PC-3 (cell line): ENCODE data around the gene PDZD2. TPM values are rescaled to one million over a fixed set of nuclear protein-coding genes. Genes with fewer than 3 reads are reported as not detected.
"Not testable (repeated sequence)": the region's sequence is repeated elsewhere in the genome, so short reads cannot be mapped to it uniquely, and the experiment has no call there.

Source experiments
- ATAC-seq: fragments of 200-7000 bp; cut with Tn5 transposase; 2 replicates; pipeline ENCODE4 v1.9.1; 2020; ENCODE audit warnings: mild to moderate bottlenecking, moderate library complexity
- BruUV-seq: library from RNA; stranded (reverse); fragments of 400-500 nt; replicated peaks from 2 replicates; lab custom pipeline; 2021; lab: Mats Ljungman, UMichigan
- CTCF ChIA-PET: fragments of 300-600 bp; sonication (Branson Sonifier 250); formaldehyde crosslinking; loops from one replicate; lab custom pipeline; 2022; ENCODE audit warnings: antibody characterized with exemption; lab: Charles Lee
- POLR2A ChIA-PET: fragments of 300-600 bp; sonication (Branson Sonifier 250); formaldehyde crosslinking; loops from one replicate; lab custom pipeline; 2022; ENCODE audit warnings: antibody characterized with exemption; ENCODE audit not compliant: unreplicated experiment; lab: Charles Lee
- DNase-seq: peaks from one replicate; pipeline ENCODE4 v3.0.0-alpha.2; 2015
- H2AFZ ChIP-seq: fragments of 300-600 bp; sonication (generic); 2 replicates; pipeline ENCODE4 v1.6.0; 2016; ENCODE audit warnings: antibody characterized with exemption, low read length
- H3F3A ChIP-seq: fragments of 300-600 bp; sonication (generic); one replicate; pipeline ENCODE4 v1.6.0; 2017; ENCODE audit warnings: antibody characterized with exemption, low read length, control low read depth, mild to moderate bottlenecking; ENCODE audit not compliant: unreplicated experiment
- H3K27ac ChIP-seq: fragments of 300-600 bp; sonication (generic); 2 replicates; pipeline ENCODE4 v1.5.1; 2016; ENCODE audit warnings: mild to moderate bottlenecking, low read length
- H3K27me3 ChIP-seq: fragments of 300-600 bp; sonication (generic); 2 replicates; pipeline ENCODE4 v1.6.1; 2016; ENCODE audit warnings: low read length, mixed read lengths
- H3K36me3 ChIP-seq: fragments of 300-600 bp; sonication (generic); 2 replicates; pipeline ENCODE4 v1.6.1; 2016; ENCODE audit warnings: low read depth, mixed run types, low read length, mixed read lengths
- H3K4me1 ChIP-seq: fragments of 300-600 bp; sonication (generic); 2 replicates; pipeline ENCODE4 v1.5.1; 2016; ENCODE audit warnings: low read length; ENCODE audit not compliant: insufficient read depth
- H3K4me2 ChIP-seq: fragments of 300-600 bp; sonication (generic); 2 replicates; pipeline ENCODE4 v1.6.0; 2016; ENCODE audit warnings: low read length
- H3K4me3 ChIP-seq: fragments of 300-600 bp; sonication (generic); 2 replicates; pipeline ENCODE4 v1.5.1; 2016; ENCODE audit warnings: mild to moderate bottlenecking, low read length, mixed read lengths
- H3K79me2 ChIP-seq: fragments of 300-600 bp; sonication (generic); 2 replicates; pipeline ENCODE4 v1.6.1; 2017; ENCODE audit warnings: low read length, mixed read lengths
- H3K9ac ChIP-seq: fragments of 300-600 bp; sonication (generic); 2 replicates; pipeline ENCODE4 v1.6.0; 2016; ENCODE audit warnings: mild to moderate bottlenecking, low read length
- H3K9me2 ChIP-seq: fragments of 300-600 bp; sonication (generic); replicated peaks from 2 replicates; pipeline ENCODE4 v1.6.1; 2016; ENCODE audit warnings: mixed run types, low read length, mixed read lengths
- H3K9me3 ChIP-seq: fragments of 300-600 bp; sonication (generic); 2 replicates; pipeline ENCODE4 v1.6.1; 2016; ENCODE audit warnings: low read length, mixed read lengths
- H4K20me1 ChIP-seq: fragments of 300-600 bp; sonication (generic); 2 replicates; pipeline ENCODE4 v1.6.1; 2016; ENCODE audit warnings: low read length, mixed read lengths
- EZH2 ChIP-seq: fragments of 300-600 bp; sonication (generic); IDR thresholded peaks from one replicate; pipeline ENCODE4 v1.6.1; 2017; ENCODE audit warnings: antibody characterized with exemption, mild to moderate bottlenecking, low read length; ENCODE audit not compliant: unreplicated experiment
- EZH2phosphoT487 ChIP-seq: fragments of 300-600 bp; sonication (generic); IDR thresholded peaks from 2 replicates; pipeline ENCODE4 v1.6.1; 2018; ENCODE audit warnings: mild to moderate bottlenecking, antibody characterized with exemption, low read length, borderline replicate concordance
- intact Hi-C: fragments of 100-400 bp; cut with micrococcal nuclease; formaldehyde crosslinking; loops from 2 replicates; pipeline ENCODE4 v1.9.0; 2023
- total RNA-seq: library from RNA; depleted of rRNA; stranded (reverse); fragments of >200 nt; gene quantifications from 2 replicates; pipeline ENCODE4 v1.2.3, GENCODE V29; 2014
- TF ChIP-seq, protein P1 (sequence below): fragments of 300-600 bp; sonication (generic); conservative IDR thresholded peaks from 2 replicates; pipeline ENCODE4 v1.5.1; 2017; ENCODE audit warnings: antibody characterized with exemption, low read depth, mild to moderate bottlenecking, low read length

The PDZD2 gene
- total RNA-seq, 1 experiment from 2014 or later: 2.0 TPM

DNA sequence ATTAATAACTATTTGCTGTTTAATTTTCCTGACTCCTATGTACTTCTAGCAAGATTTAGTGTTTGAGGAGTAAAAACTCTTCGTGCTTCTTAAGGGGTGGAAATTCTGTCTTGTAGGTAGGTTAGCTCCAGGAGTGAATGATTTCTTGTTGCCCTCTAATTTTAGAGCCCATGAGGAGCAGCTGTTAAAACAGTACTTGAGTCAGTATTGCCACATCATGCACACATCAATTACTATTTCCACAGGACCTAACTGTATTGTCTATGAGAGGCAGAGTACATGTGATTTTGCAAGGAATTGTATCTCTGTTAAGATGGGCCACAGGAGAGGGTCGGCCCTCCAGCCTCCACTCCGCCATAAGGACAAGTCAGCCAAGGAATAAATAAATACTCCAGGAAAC is 91.2 kb downstream of the PDZD2 start:
- Histone ChIP-seq H2AFZ (no peak overlapping the region), H3K9ac (no peak overlapping the region), H3K9me3 (no peaks in the 10 kb centered on the region), H3K27me3 (peaks cover 29% of the 10 kb centered on the region; the same call in 1 of the 2 replicates), H4K20me1 (no peaks in the 10 kb centered on the region), H3K9me2 (no peaks in the 10 kb centered on the region), H3K27ac (no peak overlapping the region), H3K4me2 (no peak overlapping the region), H3K36me3 (no peaks in the 10 kb centered on the region), H3K79me2 (no peaks in the 10 kb centered on the region), H3K4me3 (no peak overlapping the region), H3K4me1 (no peaks in the 10 kb centered on the region), H3F3A (no peaks in the 10 kb centered on the region)
- intact Hi-C loops: no loop called here
- no peak for DNase-seq
- POLR2A ChIA-PET: no interaction called here
- CTCF ChIA-PET: no interaction called here
- no TSS peak for BruUV-seq
- TF ChIP-seq EZH2phosphoT487 (no peak), EZH2 (no peak)
- TF ChIP-seq, protein P1, sequence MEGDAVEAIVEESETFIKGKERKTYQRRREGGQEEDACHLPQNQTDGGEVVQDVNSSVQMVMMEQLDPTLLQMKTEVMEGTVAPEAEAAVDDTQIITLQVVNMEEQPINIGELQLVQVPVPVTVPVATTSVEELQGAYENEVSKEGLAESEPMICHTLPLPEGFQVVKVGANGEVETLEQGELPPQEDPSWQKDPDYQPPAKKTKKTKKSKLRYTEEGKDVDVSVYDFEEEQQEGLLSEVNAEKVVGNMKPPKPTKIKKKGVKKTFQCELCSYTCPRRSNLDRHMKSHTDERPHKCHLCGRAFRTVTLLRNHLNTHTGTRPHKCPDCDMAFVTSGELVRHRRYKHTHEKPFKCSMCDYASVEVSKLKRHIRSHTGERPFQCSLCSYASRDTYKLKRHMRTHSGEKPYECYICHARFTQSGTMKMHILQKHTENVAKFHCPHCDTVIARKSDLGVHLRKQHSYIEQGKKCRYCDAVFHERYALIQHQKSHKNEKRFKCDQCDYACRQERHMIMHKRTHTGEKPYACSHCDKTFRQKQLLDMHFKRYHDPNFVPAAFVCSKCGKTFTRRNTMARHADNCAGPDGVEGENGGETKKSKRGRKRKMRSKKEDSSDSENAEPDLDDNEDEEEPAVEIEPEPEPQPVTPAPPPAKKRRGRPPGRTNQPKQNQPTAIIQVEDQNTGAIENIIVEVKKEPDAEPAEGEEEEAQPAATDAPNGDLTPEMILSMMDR: no peak
- ATAC-seq: no peak

DNA sequence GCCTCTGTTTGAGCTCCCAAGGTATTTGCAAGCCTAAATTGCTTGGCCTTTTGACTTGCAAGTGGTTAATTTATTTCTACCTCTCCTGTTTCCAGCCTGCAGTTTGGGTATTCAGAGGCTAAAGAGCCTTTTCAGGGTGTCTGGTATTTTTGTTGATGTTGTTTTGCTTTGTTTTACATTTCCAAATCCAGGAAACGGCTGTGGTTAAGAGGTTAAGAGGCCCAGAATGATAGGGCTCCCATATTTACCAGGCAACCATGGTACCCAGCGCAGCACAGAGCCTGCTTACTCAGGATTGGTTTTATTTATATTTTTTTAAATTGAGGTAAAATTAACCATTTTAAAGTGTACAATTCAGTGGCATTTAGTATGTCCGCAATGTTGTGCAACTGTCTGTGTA is 92.1 kb downstream of the PDZD2 start:
- TF ChIP-seq, protein P1: no peak
- no peak for TF ChIP-seq EZH2phosphoT487
- no peak for TF ChIP-seq EZH2

DNA sequence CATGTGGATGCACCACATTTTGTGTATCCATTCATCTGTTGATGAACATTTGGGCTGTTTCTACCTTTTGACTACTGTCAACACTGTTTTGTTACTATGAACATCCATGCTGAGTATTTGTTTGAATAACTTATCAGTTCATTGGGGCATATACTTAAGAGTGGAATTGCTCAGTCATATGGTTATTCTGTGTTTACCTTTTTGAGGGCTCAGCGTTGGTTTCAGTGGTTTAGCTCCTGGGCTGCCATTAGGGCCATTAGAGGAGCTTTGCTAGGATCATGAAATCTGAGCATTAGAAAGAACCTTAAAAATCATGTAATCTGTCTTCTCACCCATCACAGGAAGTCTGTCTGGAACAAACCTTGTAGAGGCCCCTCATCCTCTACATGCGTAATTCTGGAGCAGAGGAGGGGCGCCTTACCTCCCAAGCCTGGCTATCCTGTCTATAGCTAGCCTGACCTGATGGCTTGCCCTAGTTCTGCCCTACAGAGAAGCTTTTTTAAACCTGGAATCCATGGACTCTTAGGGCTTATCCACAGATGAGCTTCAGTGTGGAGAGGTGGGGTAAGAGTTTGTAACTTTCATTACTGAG is 92.9 kb downstream of the PDZD2 start:
- no peaks in the 10 kb centered on the region for H3K79me2 ChIP-seq
- no peak overlapping the region for H3K4me2 ChIP-seq
- CTCF ChIA-PET: no interaction called here
- H2AFZ ChIP-seq: no peak overlapping the region
- no peak overlapping the region for H3K27ac ChIP-seq
- BruUV-seq: no TSS peak
- TF ChIP-seq EZH2phosphoT487 (no peak), EZH2 (no peak)
- TF ChIP-seq, protein P1: no peak
- no peaks in the 10 kb centered on the region for H3K9me2 ChIP-seq
- H3K9ac ChIP-seq: no peak overlapping the region
- H3K27me3 ChIP-seq: peaks cover 30% of the 10 kb centered on the region; the same call in 1 of the 2 replicates
- H3K4me1 ChIP-seq: no peaks in the 10 kb centered on the region
- H3K4me3 ChIP-seq: no peak overlapping the region
- no peaks in the 10 kb centered on the region for H4K20me1 ChIP-seq
- intact Hi-C loops: no loop called here
- DNase-seq: no peak
- POLR2A ChIA-PET: no interaction called here
- no peaks in the 10 kb centered on the region for H3K36me3 ChIP-seq
- no peaks in the 10 kb centered on the region for H3K9me3 ChIP-seq
- no peaks in the 10 kb centered on the region for H3F3A ChIP-seq
- ATAC-seq: no peak

More for the DNA sequence above, 92.1 kb downstream of the PDZD2 start:
- ChIA-PET CTCF (no interaction called here), POLR2A (interaction anchor here (0.6 kb wide), 1 partner anchor 13 kb away, joined by 3 read pairs; no protein-coding TSS in a partner anchor)
- no peak for DNase-seq
- H3K9me3 ChIP-seq: no peaks in the 10 kb centered on the region
- H3K27me3 ChIP-seq: peaks cover 27% of the 10 kb centered on the region; the same call in 1 of the 2 replicates
- H4K20me1 ChIP-seq: no peaks in the 10 kb centered on the region
- no peak overlapping the region for H3K27ac ChIP-seq
- H3K36me3 ChIP-seq: no peaks in the 10 kb centered on the region
- ATAC-seq: no peak
- no peaks in the 10 kb centered on the region for H3K9me2 ChIP-seq
- no peak overlapping the region for H3K9ac ChIP-seq
- no peak overlapping the region for H3K4me3 ChIP-seq
- intact Hi-C loops: no loop called here
- H3K4me1 ChIP-seq: no peaks in the 10 kb centered on the region
- no peaks in the 10 kb centered on the region for H3K79me2 ChIP-seq
- H3F3A ChIP-seq: no peaks in the 10 kb centered on the region
- no TSS peak for BruUV-seq
- no peak overlapping the region for H2AFZ ChIP-seq
- no peak overlapping the region for H3K4me2 ChIP-seq

DNA sequence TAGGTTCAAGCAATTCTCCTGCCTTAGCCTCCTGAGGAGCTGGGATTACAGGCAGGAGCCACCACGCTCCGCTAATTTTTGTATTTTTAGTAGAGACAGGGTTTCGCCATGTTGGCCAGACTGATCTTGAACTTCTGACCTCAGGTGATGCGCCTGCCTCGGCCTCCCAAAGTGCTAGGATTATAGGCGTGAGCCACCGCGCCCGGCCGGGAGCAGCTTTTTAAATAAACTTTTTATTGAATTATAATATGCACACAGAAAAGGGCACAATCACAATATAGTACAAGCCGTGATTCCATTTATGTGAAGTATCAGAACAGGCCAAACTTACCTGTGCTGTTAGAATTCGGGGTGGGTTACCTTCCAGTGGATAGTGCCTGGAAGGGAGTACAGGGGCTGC is 93.9 kb downstream of the PDZD2 start:
- H3K4me2 ChIP-seq, H4K20me1 ChIP-seq, intact Hi-C loops, ATAC-seq, H3K36me3 ChIP-seq, H3K9me3 ChIP-seq, H3K9ac ChIP-seq, H2AFZ ChIP-seq, CTCF ChIA-PET, H3K9me2 ChIP-seq, H3F3A ChIP-seq, H3K27ac ChIP-seq, H3K79me2 ChIP-seq, H3K4me1 ChIP-seq, DNase-seq, POLR2A ChIA-PET, H3K4me3 ChIP-seq, BruUV-seq: not testable (repeated sequence)
- peaks cover 35% of the 10 kb centered on the region; the same call in 1 of the 2 replicates for H3K27me3 ChIP-seq
